HG03097 (cell line): Measurements from ENCODE around the gene PROX1.
A peak's percentile ranks its signal among the peaks of the same experiment; 100 is the strongest.

Source experiments
- ATAC-seq: cut with Tn5 transposase; IDR thresholded peaks from one replicate; pipeline ENCODE4 v1.9.1; 2021; ENCODE audit not compliant: unreplicated experiment, low FRiP score

Gene PROX1

DNA sequence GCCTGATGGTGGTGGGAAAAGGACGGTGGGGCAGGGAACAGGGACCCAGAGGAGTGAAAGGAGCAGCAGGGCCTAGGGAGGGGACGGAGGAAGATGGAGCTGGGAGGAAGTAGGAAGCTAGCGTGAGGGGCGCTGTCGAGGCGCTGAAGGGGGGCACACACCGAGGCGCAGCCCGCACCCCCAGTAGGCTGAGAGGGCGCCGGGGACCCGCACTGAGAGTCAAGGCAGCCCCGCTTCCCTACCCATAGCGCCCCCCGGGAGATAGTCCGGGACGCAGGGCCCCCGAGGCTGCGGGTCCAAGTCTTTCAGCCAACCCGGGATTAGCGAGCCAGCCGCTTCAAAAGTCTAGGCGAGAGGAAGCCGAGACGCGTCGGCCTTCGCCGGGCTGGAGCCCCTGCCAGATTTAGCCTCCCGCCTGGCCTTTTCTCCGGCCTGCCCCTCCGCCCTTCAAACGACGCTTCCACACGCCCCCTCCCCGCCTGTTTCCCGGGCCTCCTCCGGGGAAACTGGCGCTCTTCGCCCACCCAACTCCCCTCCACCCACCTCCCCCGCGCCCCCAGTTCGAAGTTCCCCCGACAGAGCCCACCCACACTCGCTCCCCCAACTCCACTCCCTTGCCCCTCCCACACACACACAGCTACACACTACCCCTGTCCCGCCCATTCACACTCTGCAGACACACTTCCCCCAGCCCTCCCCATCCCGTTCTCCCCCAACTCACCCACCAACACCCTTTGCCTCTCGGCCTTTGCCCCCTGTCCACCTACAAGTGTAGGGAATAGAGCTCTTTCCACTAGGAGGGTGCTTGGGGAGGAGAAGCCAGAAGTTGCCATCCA, 7.8 kb upstream of the PROX1 start:
- ATAC-seq: no peak

DNA sequence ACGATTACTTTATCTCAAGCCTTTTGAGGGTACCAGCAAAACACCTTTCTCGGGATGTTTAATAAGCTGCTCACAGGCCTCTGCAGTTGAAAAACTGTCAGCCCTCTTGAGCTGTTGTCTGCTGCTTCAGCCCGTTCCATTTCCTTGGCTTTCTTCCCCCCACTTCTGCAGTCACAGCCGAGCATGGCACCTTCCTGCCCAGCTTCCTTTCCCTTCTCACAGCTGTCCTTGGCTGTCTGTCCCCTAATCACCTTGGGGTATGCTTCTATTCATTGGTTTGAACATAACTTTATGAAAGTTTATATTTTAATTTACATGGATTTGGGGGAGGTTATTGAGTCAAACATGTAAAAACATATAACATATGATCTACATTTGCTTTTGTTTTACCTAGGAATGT, 6.9 kb upstream of the PROX1 start:
- ATAC-seq: no peak

- ATAC-seq: no peak
Measured at GRCh38 chr1:213982289-213982671, 5.5 kb upstream of the PROX1 start.

- ATAC-seq: no peak
Measured at GRCh38 chr1:213982672-213983492, 4.9 kb upstream of the PROX1 start.

- no peak for ATAC-seq
Measured at GRCh38 chr1:213983493-213984386, 4.0 kb upstream of the PROX1 start.

GRCh38 chr1:213984387-213985208, 3.2 kb upstream of the PROX1 start:
- no peak for ATAC-seq

- ATAC-seq: no peak
Measured at GRCh38 chr1:213985209-213986019, 2.4 kb upstream of the PROX1 start.

DNA sequence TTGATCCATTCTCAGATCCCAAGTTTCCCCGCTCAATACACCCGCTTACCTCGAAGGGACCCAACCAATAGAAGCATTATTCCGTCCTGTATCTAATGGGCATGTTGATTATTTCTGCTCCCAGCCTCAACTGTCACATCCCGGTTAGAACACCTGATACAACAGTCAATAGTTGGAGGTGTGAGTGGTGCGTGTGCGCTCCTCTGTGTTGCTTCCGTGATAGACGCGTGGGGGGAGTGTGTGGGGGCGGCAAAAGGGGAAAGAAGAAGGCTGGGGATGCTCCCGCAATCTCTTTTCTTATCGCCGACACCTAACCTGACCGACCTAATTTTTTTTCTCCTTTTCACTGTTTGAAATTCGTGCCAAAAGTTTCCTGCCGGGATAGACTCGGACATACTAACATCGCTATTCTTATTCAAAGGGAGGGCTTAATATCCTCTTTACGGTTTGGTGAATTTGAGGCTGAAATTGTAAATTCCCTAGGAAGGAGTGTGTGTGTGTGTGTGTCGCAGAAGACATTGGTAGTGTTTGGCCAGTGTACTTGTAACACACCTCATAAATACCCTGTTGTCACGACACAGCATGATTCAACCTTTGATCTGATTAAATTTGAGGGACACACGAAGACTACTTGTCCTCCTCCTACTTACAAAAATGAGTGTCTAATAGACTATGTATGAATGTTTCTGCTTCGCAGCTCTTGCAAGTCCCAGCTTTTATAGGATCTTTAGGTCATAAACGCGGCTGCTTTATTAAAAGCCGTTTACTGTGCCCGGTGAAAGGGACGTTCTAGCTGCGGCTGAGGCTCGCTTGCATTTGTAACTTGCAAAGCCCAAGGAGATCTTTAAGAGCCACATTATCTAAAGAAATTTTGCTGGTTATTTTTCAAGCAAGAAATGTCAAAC, 1.5 kb upstream of the PROX1 start:
- no peak for ATAC-seq

DNA sequence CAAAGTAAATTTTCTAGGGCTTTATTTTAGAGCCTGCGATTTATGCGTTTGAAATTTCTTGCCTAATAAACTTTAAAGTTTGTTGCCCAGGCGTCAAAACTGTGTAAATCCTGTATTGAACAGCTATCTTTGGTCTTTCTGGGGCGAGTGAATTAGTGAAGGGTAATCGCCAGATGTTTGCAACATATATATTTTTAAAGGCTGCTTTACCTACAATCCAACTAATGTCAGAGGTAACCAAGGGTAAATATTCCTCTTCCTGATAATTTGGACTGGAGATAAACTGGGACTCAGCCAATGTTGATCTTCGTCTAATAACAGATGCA, 885 bp upstream of the PROX1 start:
- no peak for ATAC-seq

- peak; percentile 69 for ATAC-seq
Measured at GRCh38 chr1:213987422-213987926, 299 bp upstream of the PROX1 start.

DNA sequence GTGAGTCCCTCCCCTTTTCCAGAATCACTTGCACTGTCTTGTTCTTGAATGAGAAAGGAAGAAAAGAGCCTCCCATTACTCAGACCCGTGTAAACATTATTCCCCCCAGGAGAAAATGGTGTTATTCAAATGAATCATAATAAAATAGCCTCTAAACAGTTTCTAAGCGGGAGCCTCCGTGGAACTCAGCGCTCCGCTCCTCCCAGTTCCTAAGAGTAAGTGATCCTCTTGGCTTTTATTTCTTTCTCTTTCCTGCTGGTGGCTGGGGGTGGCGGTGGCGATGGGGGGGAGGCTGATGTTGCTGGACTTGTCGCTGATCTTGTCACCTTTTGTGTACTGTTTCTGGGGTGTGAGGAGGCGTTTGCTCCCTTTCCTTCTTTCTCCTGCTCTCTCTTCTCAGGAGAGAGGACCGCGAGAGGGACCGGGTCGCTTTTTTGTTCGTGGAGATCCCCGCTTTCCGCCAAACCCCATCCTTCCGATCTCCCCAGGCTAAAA, 781 bp downstream of the PROX1 start:
- ATAC-seq: no peak

GRCh38 chr1:213989002-213989855, 1.5 kb downstream of the PROX1 start:
- no peak for ATAC-seq

- no peak for ATAC-seq
Measured at GRCh38 chr1:213993929-213994328, 6.2 kb downstream of the PROX1 start.

- ATAC-seq: no peak
Measured at GRCh38 chr1:213994888-213995287, 7.1 kb downstream of the PROX1 start.

- no peak for ATAC-seq
Measured at GRCh38 chr1:213995603-213996002, 7.8 kb downstream of the PROX1 start.

- ATAC-seq: no peak
Measured at GRCh38 chr1:213996320-213997037, 8.7 kb downstream of the PROX1 start.
